Activated CD8-positive, alpha-beta memory T cell treated with anti-CD3 and anti-CD28 coated beads, Interleukin-2, amount 50 U/mL, for 1 hour (primary cell): ENCODE results near the gene MAVS.
"Not testable (repeated sequence)": the region's sequence is repeated elsewhere in the genome, so short reads cannot be mapped to it uniquely, and the experiment has no call there.

ENCODE experiments used
- DNase-seq: peaks from one replicate; pipeline ENCODE4 v3.0.0-alpha.2; 2020; ENCODE audit errors: extremely low read depth

The MAVS gene

GRCh38 chr20:3815703-3816315 is 30.8 kb upstream of the MAVS start:
- DNase-seq: no peak

- DNase-seq: no peak
Measured at GRCh38 chr20:3818155-3819151, 28.2 kb upstream of the MAVS start.

GRCh38 chr20:3819411-3820047 is 27.1 kb upstream of the MAVS start:
- no peak for DNase-seq

- peak; percentile 76 for DNase-seq
Measured at GRCh38 chr20:3820048-3820900, 26.4 kb upstream of the MAVS start, which contains the start of gene AP5S1. Gene AP5S1, plus strand, starts transcription at chr20:3820547. Its CDS starts 1,571 bp downstream, at chr20:3822118.

- no peak for DNase-seq
Measured at GRCh38 chr20:3820901-3821727, 25.5 kb upstream of the MAVS start.

GRCh38 chr20:3821996-3822395 is 24.6 kb upstream of the MAVS start:
- no peak for DNase-seq

- DNase-seq: no peak
Measured at GRCh38 chr20:3823881-3824280, 22.8 kb upstream of the MAVS start.

GRCh38 chr20:3825526-3825925 is 21.1 kb upstream of the MAVS start:
- no peak for DNase-seq

GRCh38 chr20:3826420-3826819 is 20.2 kb upstream of the MAVS start:
- no peak for DNase-seq

GRCh38 chr20:3828798-3829197 is 17.8 kb upstream of the MAVS start:
- no peak for DNase-seq

GRCh38 chr20:3829891-3830290 is 16.7 kb upstream of the MAVS start:
- not testable (repeated sequence) for DNase-seq

GRCh38 chr20:3836132-3836531 is 10.5 kb upstream of the MAVS start:
- no peak for DNase-seq

GRCh38 chr20:3839328-3839727 is 7.3 kb upstream of the MAVS start:
- no peak for DNase-seq

GRCh38 chr20:3840201-3840600 is 6.4 kb upstream of the MAVS start:
- not testable (repeated sequence) for DNase-seq

- no peak for DNase-seq
Measured at GRCh38 chr20:3842348-3842930, 4.2 kb upstream of the MAVS start.

GRCh38 chr20:3843490-3843889 is 3.1 kb upstream of the MAVS start:
- no peak for DNase-seq

GRCh38 chr20:3843990-3844619 is 2.5 kb upstream of the MAVS start:
- not testable (repeated sequence) for DNase-seq

- no peak for DNase-seq
Measured at GRCh38 chr20:3846378-3846739, 275 bp upstream of the MAVS start.

- DNase-seq: no peak
Measured at GRCh38 chr20:3847429-3847940, 851 bp downstream of the MAVS start.

- no peak for DNase-seq
Measured at GRCh38 chr20:3848565-3848964, 1.9 kb downstream of the MAVS start.
